HG02623 (cell line): ENCODE results near the gene TNFAIP3.
"Not testable (repeated sequence)": the region's sequence is repeated elsewhere in the genome, so short reads cannot be mapped to it uniquely, and the experiment has no call there.

Source experiments
- ATAC-seq: cut with Tn5 transposase; IDR thresholded peaks from one replicate; pipeline ENCODE4 v1.9.1; 2021; ENCODE audit warnings: moderate library complexity; ENCODE audit not compliant: unreplicated experiment

The TNFAIP3 gene

DNA sequence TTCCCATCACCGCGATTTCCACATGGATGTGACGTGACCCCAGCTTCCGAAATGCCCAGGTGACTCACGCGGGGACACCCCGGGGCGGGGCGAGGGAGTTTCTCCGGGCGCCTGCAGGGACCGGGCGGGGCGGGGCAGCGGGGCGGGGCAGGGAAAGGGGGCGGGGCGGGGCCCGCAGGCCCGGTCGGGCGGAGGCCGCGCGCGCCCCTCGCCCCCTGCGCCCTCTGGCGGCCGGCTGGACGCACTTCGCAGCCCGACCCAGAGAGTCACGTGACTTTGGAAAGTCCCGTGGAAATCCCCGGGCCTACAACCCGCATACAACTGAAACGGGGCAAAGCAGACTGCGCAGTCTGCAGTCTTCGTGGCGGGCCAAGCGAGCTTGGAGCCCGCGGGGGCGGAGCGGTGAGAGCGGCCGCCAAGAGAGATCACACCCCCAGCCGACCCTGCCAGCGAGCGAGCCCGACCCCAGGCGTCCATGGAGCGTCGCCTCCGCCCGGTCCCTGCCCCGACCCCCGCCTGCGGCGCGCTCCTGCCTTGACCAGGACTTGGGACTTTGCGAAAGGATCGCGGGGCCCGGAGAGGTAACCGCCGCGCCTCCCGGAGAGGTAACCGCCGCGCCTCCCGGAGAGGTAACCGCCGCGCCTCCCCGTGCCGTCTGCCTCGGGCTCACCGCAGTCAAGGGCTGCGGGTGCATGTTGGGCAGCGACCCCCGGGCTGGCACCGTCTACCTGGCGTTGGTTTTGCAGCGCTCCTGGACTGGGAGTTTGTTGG, at the start of gene TNFAIP3:
TNFAIP3 (plus strand) TSS at position 346 of the 771 bp plus-strand sequence. CDS start 3,969 bp downstream, outside the sequence.
- ATAC-seq = peak; percentile 70

- no peak for ATAC-seq
These were observed 48.6 kb upstream of the TNFAIP3 start for GRCh38 chr6:137818440-137818839.

- ATAC-seq = no peak
These were observed 47.3 kb upstream of the TNFAIP3 start for GRCh38 chr6:137819740-137820139.

DNA sequence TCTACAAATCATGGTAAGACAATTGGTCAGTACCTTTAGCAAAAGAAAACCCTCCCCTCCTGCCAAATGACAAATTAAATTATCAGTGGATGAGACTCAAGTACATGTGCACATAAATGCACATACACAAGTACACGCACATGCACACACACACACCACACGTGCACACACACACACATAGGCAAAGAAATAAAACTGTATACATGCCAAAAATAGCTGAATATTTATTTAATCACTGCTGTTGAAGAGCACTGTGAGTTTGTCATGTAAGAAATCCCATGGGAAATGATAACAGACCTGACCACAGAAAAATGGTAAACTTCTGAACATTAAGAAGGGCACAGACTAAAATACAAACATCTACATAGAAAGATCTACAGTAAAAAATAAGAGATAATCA, 46.6 kb upstream of the TNFAIP3 start:
- no peak for ATAC-seq

GRCh38 chr6:137820952-137821351, 46.1 kb upstream of the TNFAIP3 start:
- ATAC-seq = no peak

DNA sequence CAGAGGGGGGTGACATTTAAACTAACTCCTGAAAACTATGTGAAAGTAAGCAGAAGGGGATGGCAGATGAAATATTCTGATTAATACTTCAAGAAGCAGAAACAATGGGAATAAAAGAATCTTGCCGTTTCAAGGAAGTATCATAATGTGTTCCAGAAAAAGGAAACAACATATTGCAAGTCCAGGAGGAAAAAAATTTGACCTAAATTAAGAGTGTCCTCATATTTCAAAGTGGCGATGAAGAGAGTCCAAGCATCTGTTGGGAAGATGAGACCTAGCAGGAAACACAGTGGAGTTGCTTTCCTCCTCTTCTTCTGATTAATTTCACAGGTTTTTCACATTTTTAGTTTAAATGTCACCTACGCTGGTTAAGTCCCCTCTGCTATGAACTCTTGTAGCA, 45.6 kb upstream of the TNFAIP3 start:
- no peak for ATAC-seq

GRCh38 chr6:137823826-137824555, 43.1 kb upstream of the TNFAIP3 start:
- ATAC-seq = no peak

DNA sequence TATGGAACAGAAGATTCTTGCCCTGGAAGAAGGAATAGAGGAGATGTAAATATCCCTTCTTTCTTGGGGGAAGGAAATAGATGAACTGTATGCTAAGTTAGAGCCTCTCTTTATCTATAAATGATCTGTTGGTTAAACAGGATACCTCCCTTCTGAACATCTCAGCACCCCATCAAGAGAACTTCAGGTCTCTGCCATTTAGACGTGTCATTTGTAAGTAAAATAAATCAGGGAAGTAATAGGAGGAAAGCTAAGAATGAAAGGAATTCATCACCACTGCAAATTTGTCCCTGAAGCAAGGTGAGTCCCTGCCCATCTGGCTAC, 42.5 kb upstream of the TNFAIP3 start:
- no peak for ATAC-seq

DNA sequence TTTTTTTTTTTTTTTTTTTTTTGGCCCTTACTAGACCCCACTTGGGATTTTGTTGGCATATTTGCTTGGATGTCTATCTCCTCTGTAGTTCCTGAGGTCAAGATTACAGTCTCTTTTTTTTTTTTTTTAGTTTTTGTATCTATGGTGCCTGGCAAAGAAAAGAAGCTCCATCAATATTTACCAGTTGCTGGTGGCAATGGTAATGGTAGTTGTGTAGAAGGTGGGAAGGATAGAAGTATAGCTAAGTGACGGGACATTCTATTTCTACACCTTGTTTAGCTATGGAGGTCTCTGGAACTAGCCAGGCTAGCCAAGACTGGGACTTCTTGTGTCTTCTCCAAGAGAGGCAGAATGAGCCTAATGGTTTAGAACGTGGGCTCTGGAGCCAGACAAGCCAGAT, 42.2 kb upstream of the TNFAIP3 start:
- no peak for ATAC-seq

- no peak for ATAC-seq
These were observed 39.6 kb upstream of the TNFAIP3 start for GRCh38 chr6:137827411-137827940.

GRCh38 chr6:137827977-137828810, 38.9 kb upstream of the TNFAIP3 start:
- peak; percentile 53 for ATAC-seq

DNA sequence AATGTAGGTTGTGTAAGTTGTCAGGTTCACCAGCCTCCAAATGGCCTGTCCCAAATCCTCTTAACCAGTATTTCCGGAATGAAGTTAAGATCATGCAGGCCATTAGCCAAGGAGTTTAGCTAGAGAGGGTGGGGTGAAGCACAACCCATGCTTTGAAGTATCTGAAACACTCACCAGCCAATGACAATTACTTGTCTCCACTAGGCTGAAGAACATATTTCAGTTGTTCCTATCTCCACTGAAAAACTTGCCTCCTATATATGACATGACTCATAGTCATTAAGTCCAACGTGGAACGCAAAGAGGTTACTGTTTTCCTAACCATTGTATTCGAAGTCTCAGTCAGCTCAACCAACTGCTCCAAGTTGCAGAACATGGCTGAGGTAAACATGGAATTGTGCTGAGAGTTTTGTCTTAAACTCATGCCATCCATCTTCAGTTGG, 37.4 kb upstream of the TNFAIP3 start:
- ATAC-seq = no peak

- no peak for ATAC-seq
These were observed 36.5 kb upstream of the TNFAIP3 start for GRCh38 chr6:137830511-137830911.

- ATAC-seq = no peak
These were observed 34.9 kb upstream of the TNFAIP3 start for GRCh38 chr6:137832110-137832509.

DNA sequence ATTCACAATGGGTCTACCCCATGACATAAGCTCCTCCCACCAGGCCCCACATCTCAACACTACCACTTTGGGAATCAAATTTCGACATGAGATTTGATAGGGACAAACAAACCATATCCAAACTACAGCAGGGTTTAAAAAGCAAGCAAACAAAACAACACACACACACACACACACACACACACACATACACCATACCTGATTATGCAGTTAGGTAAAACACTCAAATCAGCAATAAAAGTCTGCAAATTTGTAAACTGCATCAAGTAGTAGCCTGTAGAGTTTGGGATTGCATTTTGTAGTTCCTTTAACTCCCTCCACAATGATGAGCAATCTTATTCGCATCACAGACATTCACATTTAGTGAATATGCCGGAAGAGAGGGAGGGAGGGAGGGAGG, 32.6 kb upstream of the TNFAIP3 start:
- no peak for ATAC-seq

GRCh38 chr6:137836788-137837187, 30.3 kb upstream of the TNFAIP3 start:
- ATAC-seq = no peak

- ATAC-seq = not testable (repeated sequence)
These were observed 29.0 kb upstream of the TNFAIP3 start for GRCh38 chr6:137838090-137838489.

GRCh38 chr6:137838597-137838996, 28.5 kb upstream of the TNFAIP3 start:
- ATAC-seq = not testable (repeated sequence)

DNA sequence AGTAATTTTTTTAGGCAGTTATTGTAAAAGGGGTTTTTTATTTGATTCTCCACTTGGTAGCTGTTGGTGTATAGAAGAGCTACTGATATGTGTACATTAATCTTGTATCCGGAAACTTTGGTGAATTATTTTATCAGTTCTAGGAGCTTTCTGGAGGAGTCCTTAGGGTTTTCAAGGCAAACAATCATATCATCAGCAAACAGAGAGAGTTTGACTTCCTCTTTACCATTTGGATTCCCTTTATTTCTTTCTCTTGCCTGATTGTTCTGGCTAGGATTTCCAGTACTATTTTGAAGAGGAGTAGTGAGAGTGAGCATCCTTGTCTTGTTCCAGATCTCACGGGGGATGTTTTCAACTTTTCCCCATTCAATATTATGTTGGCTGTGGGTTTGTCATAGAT, 28.0 kb upstream of the TNFAIP3 start:
- no peak for ATAC-seq

- no peak for ATAC-seq
These were observed 26.8 kb upstream of the TNFAIP3 start for GRCh38 chr6:137840252-137840651.

DNA sequence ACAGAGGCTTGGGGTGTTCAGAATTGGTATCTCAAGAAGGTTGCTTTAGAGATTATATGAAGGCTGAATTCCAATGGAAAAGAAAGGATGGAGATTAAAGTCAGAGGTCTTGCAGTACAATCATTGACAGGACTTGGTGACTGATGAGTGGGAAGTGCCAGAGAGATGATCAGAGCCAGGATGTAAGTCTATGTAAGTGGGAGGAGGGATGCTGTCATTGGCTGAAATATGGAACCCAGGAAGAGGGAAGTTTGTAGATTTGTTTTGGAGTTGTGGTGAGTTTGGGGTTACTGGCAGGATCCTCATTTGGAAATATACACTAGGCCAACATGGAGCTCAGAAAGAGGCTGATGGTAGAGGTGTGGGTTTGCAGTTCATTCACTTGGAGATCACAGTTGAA, 23.8 kb upstream of the TNFAIP3 start:
- ATAC-seq = no peak
